K562 (cell line): ENCODE results near the gene BRINP2. TPM values are rescaled to one million over a fixed set of nuclear protein-coding genes. Genes with fewer than 3 reads are reported as not detected.

Experiments
- ATAC-seq: fragments of 200-7000 bp; cut with Tn5 transposase; 3 replicates; pipeline ENCODE4 v1.9.1; 2020; ENCODE audit warnings: moderate library complexity
- BruUV-seq: library from RNA; stranded (reverse); fragments of 400-500 nt; replicated peaks from 2 replicates; lab custom pipeline; 2021; lab: Mats Ljungman, UMichigan
- CTCF ChIA-PET: fragments of 300-600 bp; formaldehyde crosslinking; extraction: SDS; loops from one replicate; lab custom pipeline; 2021; ENCODE audit warnings: low intra/inter-chr PET ratio; lab: Yijun Ruan, JAX
- POLR2A ChIA-PET: fragments of 300-600, 350-650 bp; sonication (Branson Sonifier 250); formaldehyde crosslinking; extraction: SDS; loops from one replicate; lab custom pipeline; 2021; ENCODE audit warnings: antibody characterized with exemption, inconsistent platforms; lab: Yijun Ruan, JAX
- DNase-seq, 4 experiments: peaks; one replicate each; pipeline versions ENCODE4 v3.0.0 to v3.0.0-alpha.2; 2011 to 2018; ENCODE audit warnings: low spot score in 3 of 4, mixed read lengths in 3 of 4; ENCODE audit errors: extremely low read depth in 1 of 4
- FAIRE-seq: peaks from 2 replicates; lab custom pipeline; 2011; peaks lifted over from hg19 to GRCh38; lab: Jason Lieb, UNC
- H2AFZ ChIP-seq: 2 replicates; pipeline ENCODE4 v1.6.0; 2011; ENCODE audit warnings: low read depth, low read length, control low read depth, inconsistent platforms
- H3K27ac ChIP-seq: fragments of 200-600 bp; 3 replicates; pipeline ENCODE4 v1.8.0; 2011; ENCODE audit warnings: low read depth, mild to moderate bottlenecking, control low read depth, inconsistent platforms, low read length, moderate library complexity, mixed read lengths; ENCODE audit errors: extremely low read depth
- H3K27me3 ChIP-seq, 2 experiments: fragments of 300-600 bp in 1 of 2; 2 replicates in 1 of 2; 3 replicates in 1 of 2; pipeline versions ENCODE4 v1.6.0 to v1.8.0; 2011; ENCODE audit warnings: inconsistent platforms in 2 of 2, low read length in 2 of 2, mild to moderate bottlenecking in 1 of 2, mixed read lengths in 1 of 2, moderate library complexity in 1 of 2; ENCODE audit not compliant: control insufficient read depth in 2 of 2, insufficient read depth in 2 of 2
- H3K36me3 ChIP-seq: fragments of 300-600 bp; 3 replicates; pipeline ENCODE4 v1.8.0; 2011; ENCODE audit warnings: mild to moderate bottlenecking, low read length, inconsistent platforms; ENCODE audit not compliant: control insufficient read depth, insufficient read depth
- H3K4me1 ChIP-seq, 2 experiments: fragments of 200-600 bp in 1 of 2; replicated peaks in 1 of 2; 2 replicates in 1 of 2; 3 replicates in 1 of 2; pipeline versions ENCODE4 v1.5.1 to v1.8.0; 2011; ENCODE audit warnings: inconsistent platforms in 2 of 2, low read length in 2 of 2, mild to moderate bottlenecking in 1 of 2, mixed read lengths in 1 of 2, moderate library complexity in 1 of 2; ENCODE audit not compliant: control insufficient read depth in 2 of 2, insufficient read depth in 2 of 2
- H3K4me2 ChIP-seq: 2 replicates; pipeline ENCODE4 v1.6.1; 2011; ENCODE audit warnings: low read length, control low read depth, inconsistent platforms, mixed read lengths; ENCODE audit not compliant: insufficient read depth
- H3K4me3 ChIP-seq: fragments of 200-600 bp; sonication (generic), shearing (Covaris generic); 2 replicates; pipeline ENCODE4 v1.5.1; 2016; ENCODE audit warnings: control low read depth, inconsistent platforms
- H3K79me2 ChIP-seq: fragments of 200-600 bp; 3 replicates; pipeline ENCODE4 v1.8.0; 2011; ENCODE audit warnings: low read length, inconsistent platforms; ENCODE audit not compliant: control insufficient read depth, insufficient read depth
- H3K9ac ChIP-seq, 2 experiments: 2 replicates each; pipeline versions ENCODE4 v1.6.0 to v1.6.1; 2011; ENCODE audit warnings: low read depth in 2 of 2, low read length in 2 of 2, control low read depth in 1 of 2, inconsistent platforms in 1 of 2, mild to moderate bottlenecking in 1 of 2, mixed read lengths in 1 of 2; ENCODE audit not compliant: insufficient read depth in 1 of 2
- H3K9me1 ChIP-seq: one replicate; pipeline ENCODE4 v1.6.0; 2011; ENCODE audit warnings: inconsistent platforms, mild to moderate bottlenecking, low read length, moderate library complexity; ENCODE audit not compliant: control insufficient read depth, insufficient read depth
- H3K9me3 ChIP-seq: replicated peaks from 2 replicates; pipeline ENCODE4 v1.5.1; 2011; ENCODE audit warnings: low read depth, low read length, inconsistent platforms; ENCODE audit not compliant: control insufficient read depth, insufficient read depth
- H4K20me1 ChIP-seq: replicated peaks from 2 replicates; pipeline ENCODE4 v1.6.1; 2011; ENCODE audit warnings: low read length, inconsistent platforms, mixed read lengths; ENCODE audit not compliant: control insufficient read depth, insufficient read depth
- CCNT2 ChIP-seq: IDR thresholded peaks from 2 replicates; pipeline ENCODE4 v1.6.1; 2011; ENCODE audit warnings: borderline replicate concordance, low read depth, mild to moderate bottlenecking, moderate library complexity, mixed read lengths, low read length; ENCODE audit not compliant: insufficient read length; ENCODE audit errors: extremely low read depth
- CEBPB ChIP-seq: fragments of 450-650 bp; IDR thresholded peaks from 2 replicates; pipeline ENCODE4 v1.6.1; 2016; ENCODE audit warnings: missing genetic modification characterization, missing compliant biosample characterization
- GTF2E2 ChIP-seq: fragments of 200-800 bp; sonication (Bioruptor generic); IDR thresholded peaks from 2 replicates; pipeline ENCODE4 v1.6.1; 2016; ENCODE audit warnings: missing genetic modification characterization, missing compliant biosample characterization
- POLR2B ChIP-seq: fragments of 450-650 bp; IDR thresholded peaks from 2 replicates; pipeline ENCODE4 v1.6.1; 2018; ENCODE audit warnings: low read depth; ENCODE audit not compliant: partially characterized antibody
- TBP ChIP-seq: optimal IDR thresholded peaks from 2 replicates; pipeline ENCODE3; 2011; ENCODE audit warnings: low read depth, low read length, improper control_type of control experiment
- TCF7 ChIP-seq: sonication (generic); IDR thresholded peaks from 2 replicates; pipeline ENCODE4 v1.6.1; 2016; ENCODE audit warnings: antibody characterized with exemption, borderline replicate concordance
- in situ Hi-C: fragments of 300-500 bp; cut with MboI; formaldehyde crosslinking; loops from 4 replicates; pipeline ENCODE4 v1.15.0; 2018; ENCODE audit warnings: inconsistent platforms, mixed read lengths
- intact Hi-C: fragments of 100-400 bp; cut with micrococcal nuclease; formaldehyde crosslinking; loops from 2 replicates; pipeline ENCODE4 v1.14.2; 2022
- polyA plus RNA-seq, 8 experiments: library from polyadenylated mRNA; depleted of rRNA in 4 of 8; stranded (reverse) in 5 of 8; unstranded in 3 of 8; fragments of >200 nt; fragmentation: Nextera tagmentation in 2 of 8; fragmentation: Illumina TruSeq in 1 of 8; extraction: Ambion mirVana in 2 of 8; extraction: Trizol in 1 of 8; gene quantifications; 2 replicates each; pipeline versions ENCODE4 v1.2.1 to v1.2.3, GENCODE V29; 2011 to 2014; ENCODE audit warnings: inconsistent platforms in 1 of 8, missing spikeins in 1 of 8
- total RNA-seq, 7 experiments: library from RNA; depleted of rRNA in 6 of 7; stranded (reverse); fragments of >200 nt in 6 of 7; fragmentation: Illumina TruSeq in 2 of 7; extraction: Trizol in 2 of 7; gene quantifications; 2 replicates each; pipeline versions ENCODE4 v1.2.1 to v1.2.3, GENCODE V29; 2011 to 2021; ENCODE audit warnings: low replicate concordance in 1 of 7
- TF ChIP-seq, protein P1 (sequence below): fragments of 450-650 bp; IDR thresholded peaks from 2 replicates; pipeline ENCODE4 v1.6.1; 2016; ENCODE audit warnings: antibody characterized with exemption

The BRINP2 gene
- total and polyA plus RNA-seq, 9 of the 15 experiments (the other 6 are each of a cell fraction or from before 2014, with no cell fraction given), result not detected

DNA sequence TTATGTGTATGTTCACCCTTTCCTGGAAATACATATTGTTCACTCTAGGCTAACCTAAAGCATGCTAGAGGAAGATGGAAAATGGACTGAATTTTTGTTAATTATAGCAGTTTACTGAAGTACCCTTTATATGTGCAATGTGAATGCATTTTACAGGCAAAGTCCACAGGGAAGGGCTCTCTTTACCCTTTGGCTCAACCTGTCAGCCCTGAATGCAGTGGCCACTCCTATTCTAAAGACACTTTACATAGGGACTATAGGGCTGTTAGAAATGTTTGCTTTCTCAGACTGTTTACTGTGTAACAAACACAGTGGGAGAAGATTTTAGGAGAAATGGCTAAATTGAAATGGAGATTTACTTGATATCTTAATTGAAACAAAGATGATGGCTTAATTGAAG is 78.5 kb downstream of the BRINP2 start:
- Histone ChIP-seq H3K27ac (no peak overlapping the region), H3K27me3 (no peaks in the 10 kb centered on the region), H2AFZ (no peak overlapping the region)
- POLR2A ChIA-PET, result no interaction called here
- TF ChIP-seq GTF2E2 (no peak), TBP (no peak), TCF7 (no peak), CCNT2 (no peak), POLR2B (no peak), CEBPB (tag) (no peak)
- TF ChIP-seq, protein P1, sequence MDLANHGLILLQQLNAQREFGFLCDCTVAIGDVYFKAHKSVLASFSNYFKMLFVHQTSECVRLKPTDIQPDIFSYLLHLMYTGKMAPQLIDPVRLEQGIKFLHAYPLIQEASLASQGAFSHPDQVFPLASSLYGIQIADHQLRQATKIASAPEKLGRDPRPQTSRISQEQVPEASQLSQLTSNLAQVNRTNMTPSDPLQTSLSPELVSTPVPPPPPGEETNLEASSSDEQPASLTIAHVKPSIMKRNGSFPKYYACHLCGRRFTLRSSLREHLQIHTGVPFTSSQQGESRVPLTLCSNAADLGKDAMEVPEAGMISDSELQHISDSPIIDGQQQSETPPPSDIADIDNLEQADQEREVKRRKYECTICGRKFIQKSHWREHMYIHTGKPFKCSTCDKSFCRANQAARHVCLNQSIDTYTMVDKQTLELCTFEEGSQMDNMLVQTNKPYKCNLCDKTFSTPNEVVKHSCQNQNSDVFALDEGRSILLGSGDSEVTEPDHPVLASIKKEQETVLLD, result no peak
- TF ChIP-seq, all 486 proteins: peak for 0
- no peak for FAIRE-seq
- no peak for ATAC-seq
- Histone ChIP-seq H4K20me1 (no peaks in the 10 kb centered on the region), H3K36me3 (no peaks in the 10 kb centered on the region), H3K9ac (no peak overlapping the region), H3K9me3 (no peaks in the 10 kb centered on the region), H3K4me2 (no peak overlapping the region), H3K4me1 (no peaks in the 10 kb centered on the region), H3K4me3 (no peak overlapping the region), H3K79me2 (no peaks in the 10 kb centered on the region), H3K9me1 (no peaks in the 10 kb centered on the region)
- intact Hi-C loops, result no loop called here
- no TSS peak for BruUV-seq
- in situ Hi-C loops, result no loop called here
- CTCF ChIA-PET, result no interaction called here
- DNase-seq, result no peak
